ENCODE measurements around the gene LRRC8E.
A peak's percentile ranks its signal among the peaks of the same experiment; 100 is the strongest.
"Not testable (repeated sequence)": the region's sequence is repeated elsewhere in the genome, so short reads cannot be mapped to it uniquely, and the experiment has no call there.

The LRRC8E gene

GRCh38 chr19:7887408-7888144 is 734 bp upstream of the LRRC8E start:
- no peak for DNase-seq (ENCODE audit: low read depth)

DNA sequence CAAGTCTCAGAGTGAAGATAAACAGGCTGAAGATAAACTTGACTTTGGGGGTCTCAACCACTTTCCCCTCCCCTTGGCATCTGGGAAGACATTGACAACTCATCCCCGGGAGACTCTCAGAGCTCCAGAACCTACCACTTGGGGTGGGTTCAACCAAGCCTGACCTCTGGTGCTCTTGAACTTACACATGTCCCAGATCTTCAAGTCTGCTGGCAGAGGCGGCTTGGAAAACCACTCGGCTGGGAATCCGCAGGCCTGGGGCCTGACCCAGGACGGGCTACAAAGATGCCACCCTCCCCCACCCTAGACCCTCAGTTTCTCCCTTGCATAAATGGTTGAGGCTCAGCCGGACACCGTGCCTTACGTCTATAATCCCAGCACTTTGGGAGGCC is 512 bp downstream of the LRRC8E start:
- DNase-seq (ENCODE audit: low read depth): no peak

DNA sequence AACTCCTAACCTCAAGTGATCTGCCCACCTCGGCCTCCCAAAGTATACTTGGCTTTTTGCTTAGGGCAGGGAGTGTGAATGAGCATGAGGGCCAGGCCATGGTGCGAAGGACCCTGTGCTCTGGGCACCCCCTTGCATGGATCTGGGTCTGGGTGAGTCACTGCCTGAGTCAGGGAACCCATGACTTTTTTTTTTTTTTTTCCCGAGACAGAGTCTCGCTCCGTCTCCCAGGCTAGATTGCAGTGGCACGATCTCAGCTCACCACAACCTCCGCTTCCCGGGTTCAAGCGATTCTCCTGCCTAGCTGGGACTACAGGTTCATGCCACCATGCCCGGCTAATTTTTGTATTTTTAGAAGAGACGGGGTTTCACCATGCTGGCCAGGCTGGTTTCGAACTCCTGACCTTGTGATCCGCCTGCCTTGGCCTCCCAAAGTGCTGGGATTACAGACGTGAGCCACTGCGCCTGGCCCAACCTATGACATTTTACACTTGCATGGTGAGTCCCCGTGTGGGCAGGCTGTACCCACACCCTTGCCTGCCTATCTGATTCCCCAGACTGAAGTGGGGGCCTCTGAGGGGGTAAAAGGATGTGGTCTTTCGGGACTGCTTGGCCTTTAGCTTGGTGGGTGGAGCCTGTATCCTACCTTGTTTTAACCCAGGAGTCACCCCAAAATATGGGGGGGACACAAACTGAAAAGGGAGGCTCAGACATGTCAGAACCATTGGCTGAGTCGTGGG is 5.2 kb downstream of the LRRC8E start:
- DNase-seq (ENCODE audit: low read depth): not testable (repeated sequence)

DNA sequence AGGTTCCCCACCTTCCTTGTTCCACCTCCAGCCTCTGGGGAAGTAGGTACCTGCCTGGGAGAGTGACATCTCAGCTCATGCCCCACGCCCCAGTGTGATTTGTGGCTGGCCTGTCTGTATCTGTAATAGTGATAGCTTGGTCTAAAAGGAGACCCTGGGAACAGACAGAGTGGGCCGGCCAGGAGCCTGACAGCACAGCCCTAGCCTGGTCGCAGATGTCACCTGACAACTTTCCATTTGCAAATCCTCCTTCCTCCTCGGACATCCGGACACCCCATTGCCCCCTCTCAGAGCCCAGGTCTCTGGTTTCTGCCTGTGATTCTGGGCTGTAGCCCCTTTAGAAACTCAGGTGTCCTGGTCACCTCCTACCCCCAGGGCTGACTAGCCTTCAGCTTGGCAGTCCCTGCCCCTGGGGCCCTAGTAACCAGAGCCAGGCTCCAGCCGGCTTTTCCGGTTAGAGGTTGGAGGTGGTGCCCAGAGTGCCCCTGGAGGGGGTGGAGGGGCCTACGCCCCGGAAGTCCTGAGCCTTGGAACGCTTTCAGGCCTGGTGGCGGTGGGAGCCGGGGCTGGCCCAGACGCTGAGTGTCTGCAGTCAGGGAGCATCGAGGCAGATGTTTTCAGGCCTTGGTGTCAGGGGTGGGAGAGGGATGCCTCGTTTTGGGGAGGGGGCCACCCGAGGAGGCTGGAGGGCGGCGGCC is 6.5 kb downstream of the LRRC8E start:
- no peak for DNase-seq (ENCODE audit: low read depth)

GRCh38 chr19:7895565-7895964 is 7.3 kb downstream of the LRRC8E start:
- no peak for DNase-seq (ENCODE audit: low read depth)

DNA sequence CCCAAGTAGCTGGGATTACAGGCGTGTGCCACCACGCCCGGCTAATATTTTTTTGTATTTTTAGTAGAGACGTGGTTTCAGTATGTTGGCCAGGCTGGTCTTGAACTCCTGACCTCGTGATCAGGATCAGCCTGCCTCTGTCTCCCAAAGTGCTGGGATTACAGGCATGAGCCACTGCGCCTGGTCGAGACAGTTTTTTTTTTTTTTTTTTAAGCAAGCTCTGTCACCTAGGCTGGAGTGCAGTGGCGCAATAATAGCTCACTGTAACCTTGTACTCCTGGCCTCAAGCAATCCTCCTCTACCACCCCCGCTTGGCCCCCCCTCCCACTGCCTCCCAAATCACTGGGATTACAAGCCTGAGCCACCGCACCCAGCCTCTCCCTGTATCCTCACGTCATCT is 9.0 kb downstream of the LRRC8E start:
- DNase-seq (ENCODE audit: low read depth): no peak

DNA sequence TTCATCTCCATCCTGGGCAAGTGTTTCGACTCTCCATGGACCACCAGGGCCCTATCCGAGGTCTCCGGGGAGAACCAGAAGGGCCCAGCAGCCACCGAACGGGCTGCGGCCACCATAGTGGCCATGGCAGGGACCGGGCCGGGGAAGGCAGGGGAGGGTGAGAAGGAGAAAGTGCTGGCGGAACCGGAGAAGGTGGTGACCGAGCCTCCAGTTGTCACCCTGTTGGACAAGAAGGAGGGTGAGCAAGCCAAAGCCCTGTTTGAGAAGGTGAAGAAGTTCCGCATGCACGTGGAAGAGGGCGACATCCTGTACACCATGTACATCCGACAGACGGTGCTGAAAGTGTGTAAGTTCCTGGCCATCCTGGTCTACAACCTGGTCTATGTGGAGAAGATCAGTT is 10.7 kb downstream of the LRRC8E start:
- no peak for DNase-seq (ENCODE audit: low read depth)

- no peak for DNase-seq (ENCODE audit: low read depth)
Measured at GRCh38 chr19:7899751-7900378, 11.6 kb downstream of the LRRC8E start.

- DNase-seq (ENCODE audit: low read depth): no peak
Measured at GRCh38 chr19:7900401-7900870, 12.1 kb downstream of the LRRC8E start.

- no peak for DNase-seq (ENCODE audit: low read depth)
Measured at GRCh38 chr19:7900931-7901330, 12.6 kb downstream of the LRRC8E start.

DNA sequence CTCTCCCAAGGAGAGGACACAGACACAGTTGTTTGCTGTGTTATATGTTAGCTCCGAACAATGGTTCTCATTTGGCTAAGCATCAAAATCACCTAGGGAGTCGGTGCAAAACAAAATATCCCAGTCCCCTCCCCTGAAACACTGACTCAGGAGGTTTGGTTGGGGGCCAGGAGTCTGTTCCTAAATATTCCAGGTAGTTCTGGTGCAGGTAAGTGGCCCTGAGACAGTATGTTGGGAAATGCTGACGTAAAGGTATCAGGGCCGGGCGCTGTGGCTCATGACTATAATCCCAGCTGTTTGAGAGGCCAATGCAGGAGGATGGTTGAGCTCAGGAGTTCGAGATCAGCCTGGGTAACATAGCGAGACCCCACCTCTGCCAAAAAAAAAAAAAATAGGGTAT is 13.0 kb downstream of the LRRC8E start:
- no peak for DNase-seq (ENCODE audit: low read depth)

- DNase-seq (ENCODE audit: low read depth): no peak
Measured at GRCh38 chr19:7902796-7903243, 14.5 kb downstream of the LRRC8E start.

GRCh38 chr19:7903244-7904073 is 15.1 kb downstream of the LRRC8E start, which contains the start of gene MAP2K7:
Gene MAP2K7, plus strand, starts transcription at chr19:7903877. Its CDS starts 68 bp downstream, at chr19:7903945.
- DNase-seq (ENCODE audit: low read depth): peak; percentile 100

- DNase-seq (ENCODE audit: low read depth): peak; percentile 45
Measured at GRCh38 chr19:7904074-7905020, 16.0 kb downstream of the LRRC8E start.

GRCh38 chr19:7905268-7905667 is 17.0 kb downstream of the LRRC8E start:
- no peak for DNase-seq (ENCODE audit: low read depth)

- no peak for DNase-seq (ENCODE audit: low read depth)
Measured at GRCh38 chr19:7905859-7906258, 17.5 kb downstream of the LRRC8E start.

- no peak for DNase-seq (ENCODE audit: low read depth)
Measured at GRCh38 chr19:7907122-7907521, 18.8 kb downstream of the LRRC8E start.

DNA sequence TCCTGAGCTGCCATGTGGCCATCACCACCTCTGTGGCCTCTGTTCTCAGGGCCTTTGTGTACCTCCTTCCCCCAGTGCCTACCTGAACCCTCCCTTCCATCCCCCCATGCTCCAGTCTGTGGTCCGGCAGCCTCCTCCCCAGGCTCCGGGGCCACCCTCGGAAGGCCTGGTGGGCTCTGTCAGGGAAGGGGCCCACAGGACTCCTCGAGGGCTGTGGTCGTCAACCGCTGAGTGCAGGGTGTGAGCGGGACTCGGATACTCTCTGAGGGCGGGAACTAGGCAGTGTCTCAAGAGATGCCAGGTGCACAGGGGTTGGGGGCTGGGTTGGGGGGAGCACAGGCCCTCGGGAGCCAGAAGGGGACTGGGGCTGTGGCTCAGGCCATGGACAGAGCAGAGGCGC is 19.2 kb downstream of the LRRC8E start:
- no peak for DNase-seq (ENCODE audit: low read depth)

GRCh38 chr19:7908078-7908699 is 19.9 kb downstream of the LRRC8E start:
- DNase-seq (ENCODE audit: low read depth): no peak

All from stimulated activated CD8-positive, alpha-beta memory T cell treated with anti-CD3 and anti-CD28 coated beads, Interleukin-4, amount 100 ng/mL, for 24 hours (primary cell).